Thyroid gland (tissue), 4 donors: ENCODE measurements around the gene ALOX15B. TPM values are rescaled to one million over a fixed set of nuclear protein-coding genes. Genes with fewer than 3 reads are reported as not detected.

ENCODE experiments used
- DNase-seq, 2 donors: peaks; one replicate each; pipeline ENCODE4 v3.0.0-alpha.2; 2019
- H3K27ac ChIP-seq, 3 donors: fragments of 200-600 bp; sonication (generic); 1 replicate in 2 of 3; 2 replicates in 1 of 3; pipeline ENCODE4 v1.5.1; 2016 to 2019; ENCODE audit warnings: mild to moderate bottlenecking in 1 of 3, moderate library complexity in 1 of 3
- H3K27me3 ChIP-seq: fragments of 200-600 bp; sonication (generic); one replicate; pipeline ENCODE4 v1.5.1; 2019
- H3K36me3 ChIP-seq, 2 donors: fragments of 200-600 bp; sonication (generic); one replicate each; pipeline ENCODE4 v1.5.1; 2016 to 2019
- H3K4me1 ChIP-seq, 2 donors: fragments of 200-600 bp; sonication (generic); one replicate each; pipeline ENCODE4 v1.5.1; 2017 to 2019
- H3K4me3 ChIP-seq, 3 donors: fragments of 200-600 bp; sonication (generic); replicated peaks in 1 of 3; 1 replicate in 2 of 3; 2 replicates in 1 of 3; pipeline ENCODE4 v1.5.1; 2016; ENCODE audit warnings: mild to moderate bottlenecking in 1 of 3
- H3K9me3 ChIP-seq: fragments of 200-600 bp; sonication (generic); one replicate; pipeline ENCODE4 v1.5.1; 2017
- CTCF ChIP-seq, 6 experiments: fragments of 200-600 bp in 3 of 6; fragments of 450-650 bp in 3 of 6; sonication (generic) in 3 of 6; IDR thresholded peaks; one replicate each; pipeline ENCODE4 v1.5.1; 2016 to 2019; ENCODE audit warnings: antibody characterized with exemption in 6 of 6, mild to moderate bottlenecking in 2 of 6, inconsistent platforms in 1 of 6, moderate library complexity in 1 of 6
- POLR2A ChIP-seq, 2 donors: fragments of 450-650 bp; IDR thresholded peaks; one replicate each; pipeline ENCODE4 v1.6.1; 2017; ENCODE audit warnings: antibody characterized with exemption in 2 of 2, mild to moderate bottlenecking in 2 of 2, moderate library complexity in 1 of 2
- WGBS, 2 donors: methylation state at CpG; one replicate each; pipeline ENCODE4 v1.1.5; 2017; 5-methylcytosine and 5-hydroxymethylcytosine counted together
- intact Hi-C: fragments of 100-400 bp; cut with DNase I; formaldehyde crosslinking; loops from one replicate; pipeline ENCODE4 v1.15.1; 2023
- total RNA-seq, 4 donors: library from RNA; depleted of rRNA; stranded (reverse); fragments of >200 nt; gene quantifications; one replicate each; pipeline ENCODE4 v1.2.3, GENCODE V29; 2016

The ALOX15B gene
- total RNA-seq, 4 donors from 2014 or later: 0.67 to 3.3 (median 1.1) TPM

- DNase-seq: no peak
- no peaks in the 10 kb centered on the region for H3K36me3 ChIP-seq
- intact Hi-C loops: no loop called here
- H3K9me3 ChIP-seq: no peaks in the 10 kb centered on the region
- peaks cover 17% of the 10 kb centered on the region for H3K27me3 ChIP-seq
- no peak overlapping the region for H3K4me3 ChIP-seq
- H3K27ac ChIP-seq: no peak overlapping the region
- TF ChIP-seq CTCF (IDR thresholded peaks at IDR 0.05) (no peak), POLR2A (IDR thresholded peaks at IDR 0.05) (no peak)
- peaks cover 6 to 15% of the 10 kb centered on the region in 2 donors for H3K4me1 ChIP-seq
- 89 to 94% methylated on average over 16 to 30 of the region's 30 CpGs for WGBS, 2 donors
Measured at GRCh38 chr17:8005967-8006730, 32.7 kb upstream of the ALOX15B start.

GRCh38 chr17:8006836-8007680 lies 31.8 kb upstream of the ALOX15B start:
- intact Hi-C loops: no loop called here

GRCh38 chr17:8007836-8008235 lies 31.0 kb upstream of the ALOX15B start:
- H3K4me3 ChIP-seq: no peak overlapping the region
- H3K27ac ChIP-seq: no peak overlapping the region
- TF ChIP-seq CTCF (IDR thresholded peaks at IDR 0.05) (no peak), POLR2A (IDR thresholded peaks at IDR 0.05) (no peak)
- peaks cover 12% of the 10 kb centered on the region for H3K27me3 ChIP-seq
- peaks cover 3 to 9% of the 10 kb centered on the region in 2 donors for H3K4me1 ChIP-seq
- H3K9me3 ChIP-seq: no peaks in the 10 kb centered on the region
- intact Hi-C loops: no loop called here
- WGBS, 2 donors: 90 to 100% methylated on average over 5 of the region's 5 CpGs
- DNase-seq: no peak
- H3K36me3 ChIP-seq: no peaks in the 10 kb centered on the region

More at GRCh38 chr17:8006836-8007680, 31.8 kb upstream of the ALOX15B start:
- H3K27me3 ChIP-seq: peaks cover 17% of the 10 kb centered on the region
- WGBS, 2 donors: 68 to 71% methylated on average over 14 of the region's 14 CpGs
- no peaks in the 10 kb centered on the region for H3K9me3 ChIP-seq
- H3K27ac ChIP-seq: no peak overlapping the region
- DNase-seq: no peak
- no peak overlapping the region for H3K4me3 ChIP-seq
- TF ChIP-seq CTCF (IDR thresholded peaks at IDR 0.05) (no peak), POLR2A (IDR thresholded peaks at IDR 0.05) (no peak)
- H3K4me1 ChIP-seq: peaks cover 6 to 15% of the 10 kb centered on the region in 2 donors
- H3K36me3 ChIP-seq: no peaks in the 10 kb centered on the region

- no peaks in the 10 kb centered on the region for H3K27me3 ChIP-seq
Measured at GRCh38 chr17:8012045-8012580, 26.7 kb upstream of the ALOX15B start.

More at GRCh38 chr17:8012045-8012580, 26.7 kb upstream of the ALOX15B start:
- Histone ChIP-seq H3K4me3 (no peak overlapping the region), H3K27ac (no peak overlapping the region), H3K36me3 (no peaks in the 10 kb centered on the region), H3K9me3 (no peaks in the 10 kb centered on the region), H3K4me1 (peaks cover 14 to 16% of the 10 kb centered on the region in 2 donors)
- intact Hi-C loops: no loop called here
- no peak for TF ChIP-seq POLR2A (IDR thresholded peaks at IDR 0.05)
- TF ChIP-seq CTCF (IDR thresholded peaks at IDR 0.05): no peak
- no peak for DNase-seq
- WGBS, 2 donors: 81 to 87% methylated on average over 15 of the region's 15 CpGs
